ENCODE measurements around the gene CELSR2.

Gene CELSR2

GRCh38 chr1:109229531-109230127 is 19.7 kb upstream of the CELSR2 start:
- Histone ChIP-seq H3K4me3 (ENCODE audit: low read depth in 1 of 2, low read length in 2 of 2) (no peak overlapping the region), H3K4me1 (ENCODE audit: control insufficient read depth in 1 of 2, insufficient read depth in 2 of 2, low read length in 2 of 2) (no peaks in the 10 kb centered on the region), H3K27me3 (ENCODE audit: control insufficient read depth in 1 of 2, insufficient read depth in 2 of 2, low read length in 2 of 2) (no peaks in the 10 kb centered on the region), H3K27ac (ENCODE audit: low read depth, low read length) (no peak overlapping the region), H3K9me3 (ENCODE audit: control insufficient read depth in 1 of 2, low read length in 2 of 2) (no peaks in the 10 kb centered on the region), H3K36me3 (ENCODE audit: control insufficient read depth in 1 of 2, insufficient read depth in 2 of 2, low read length in 2 of 2) (peaks cover 37 to 67% of the 10 kb centered on the region in 2 donors), H3K9ac (ENCODE audit: low read depth in 1 of 2, low read length in 2 of 2) (no peak overlapping the region)

- H3K27ac ChIP-seq (ENCODE audit: low read depth, low read length): no peak overlapping the region
- no peak overlapping the region for H3K4me3 ChIP-seq (ENCODE audit: low read depth in 1 of 2, low read length in 2 of 2)
- no peaks in the 10 kb centered on the region for H3K9me3 ChIP-seq (ENCODE audit: control insufficient read depth in 1 of 2, low read length in 2 of 2)
- no peak overlapping the region for H3K9ac ChIP-seq (ENCODE audit: low read depth in 1 of 2, low read length in 2 of 2)
- H3K36me3 ChIP-seq (ENCODE audit: control insufficient read depth in 1 of 2, insufficient read depth in 2 of 2, low read length in 2 of 2): peaks cover 48 to 72% of the 10 kb centered on the region in 2 donors
- no peaks in the 10 kb centered on the region for H3K27me3 ChIP-seq (ENCODE audit: control insufficient read depth in 1 of 2, insufficient read depth in 2 of 2, low read length in 2 of 2)
- no peaks in the 10 kb centered on the region for H3K4me1 ChIP-seq (ENCODE audit: control insufficient read depth in 1 of 2, insufficient read depth in 2 of 2, low read length in 2 of 2)
These were observed 18.3 kb upstream of the CELSR2 start for GRCh38 chr1:109231066-109231465.

- Histone ChIP-seq H3K9me3 (ENCODE audit: control insufficient read depth in 1 of 2, low read length in 2 of 2) (no peaks in the 10 kb centered on the region), H3K9ac (ENCODE audit: low read depth in 1 of 2, low read length in 2 of 2) (no peak overlapping the region), H3K36me3 (ENCODE audit: control insufficient read depth in 1 of 2, insufficient read depth in 2 of 2, low read length in 2 of 2) (peaks cover 57 to 77% of the 10 kb centered on the region in 2 donors), H3K27ac (ENCODE audit: low read depth, low read length) (no peak overlapping the region), H3K4me1 (ENCODE audit: control insufficient read depth in 1 of 2, insufficient read depth in 2 of 2, low read length in 2 of 2) (no peaks in the 10 kb centered on the region), H3K27me3 (ENCODE audit: control insufficient read depth in 1 of 2, insufficient read depth in 2 of 2, low read length in 2 of 2) (no peaks in the 10 kb centered on the region), H3K4me3 (ENCODE audit: low read depth in 1 of 2, low read length in 2 of 2) (no peak overlapping the region)
These were observed 14.2 kb upstream of the CELSR2 start for GRCh38 chr1:109235137-109235536.

- Histone ChIP-seq H3K27me3 (ENCODE audit: control insufficient read depth in 1 of 2, insufficient read depth in 2 of 2, low read length in 2 of 2) (peaks cover 0 to 13% of the 10 kb centered on the region in 2 donors), H3K9ac (ENCODE audit: low read depth in 1 of 2, low read length in 2 of 2) (no peak overlapping the region), H3K27ac (ENCODE audit: low read depth, low read length) (no peak overlapping the region), H3K4me3 (ENCODE audit: low read depth in 1 of 2, low read length in 2 of 2) (no peak overlapping the region), H3K36me3 (ENCODE audit: control insufficient read depth in 1 of 2, insufficient read depth in 2 of 2, low read length in 2 of 2) (peaks cover 43 to 55% of the 10 kb centered on the region in 2 donors), H3K9me3 (ENCODE audit: control insufficient read depth in 1 of 2, low read length in 2 of 2) (no peaks in the 10 kb centered on the region), H3K4me1 (ENCODE audit: control insufficient read depth in 1 of 2, insufficient read depth in 2 of 2, low read length in 2 of 2) (peaks cover 5 to 14% of the 10 kb centered on the region in 2 donors)
These were observed 11.8 kb upstream of the CELSR2 start for GRCh38 chr1:109237512-109237911.

GRCh38 chr1:109238382-109238781 is 11.0 kb upstream of the CELSR2 start:
- Histone ChIP-seq H3K9me3 (ENCODE audit: control insufficient read depth in 1 of 2, low read length in 2 of 2) (no peaks in the 10 kb centered on the region), H3K36me3 (ENCODE audit: control insufficient read depth in 1 of 2, insufficient read depth in 2 of 2, low read length in 2 of 2) (peaks cover 41 to 51% of the 10 kb centered on the region in 2 donors), H3K4me3 (ENCODE audit: low read depth in 1 of 2, low read length in 2 of 2) (no peak overlapping the region), H3K4me1 (ENCODE audit: control insufficient read depth in 1 of 2, insufficient read depth in 2 of 2, low read length in 2 of 2) (peaks cover 5 to 14% of the 10 kb centered on the region in 2 donors), H3K9ac (ENCODE audit: low read depth in 1 of 2, low read length in 2 of 2) (no peak overlapping the region), H3K27ac (ENCODE audit: low read depth, low read length) (no peak overlapping the region), H3K27me3 (ENCODE audit: control insufficient read depth in 1 of 2, insufficient read depth in 2 of 2, low read length in 2 of 2) (peaks cover 0 to 16% of the 10 kb centered on the region in 2 donors)

- H3K4me1 ChIP-seq (ENCODE audit: control insufficient read depth in 1 of 2, insufficient read depth in 2 of 2, low read length in 2 of 2): peaks cover 5 to 14% of the 10 kb centered on the region in 2 donors
- H3K27ac ChIP-seq (ENCODE audit: low read depth, low read length): no peak overlapping the region
- H3K4me3 ChIP-seq (ENCODE audit: low read depth in 1 of 2, low read length in 2 of 2): no peak overlapping the region
- H3K9me3 ChIP-seq (ENCODE audit: control insufficient read depth in 1 of 2, low read length in 2 of 2): no peaks in the 10 kb centered on the region
- H3K9ac ChIP-seq (ENCODE audit: low read depth in 1 of 2, low read length in 2 of 2): no peak overlapping the region
- H3K36me3 ChIP-seq (ENCODE audit: control insufficient read depth in 1 of 2, insufficient read depth in 2 of 2, low read length in 2 of 2): peaks cover 41 to 51% of the 10 kb centered on the region in 2 donors
- H3K27me3 ChIP-seq (ENCODE audit: control insufficient read depth in 1 of 2, insufficient read depth in 2 of 2, low read length in 2 of 2): peaks cover 0 to 16% of the 10 kb centered on the region in 2 donors
These were observed 10.3 kb upstream of the CELSR2 start for GRCh38 chr1:109239047-109239408.

- Histone ChIP-seq H3K27ac (ENCODE audit: low read depth, low read length) (no peak overlapping the region), H3K4me3 (ENCODE audit: low read depth in 1 of 2, low read length in 2 of 2) (no peak overlapping the region), H3K36me3 (ENCODE audit: control insufficient read depth in 1 of 2, insufficient read depth in 2 of 2, low read length in 2 of 2) (peaks cover 41 to 47% of the 10 kb centered on the region in 2 donors), H3K9me3 (ENCODE audit: control insufficient read depth in 1 of 2, low read length in 2 of 2) (no peaks in the 10 kb centered on the region), H3K4me1 (ENCODE audit: control insufficient read depth in 1 of 2, insufficient read depth in 2 of 2, low read length in 2 of 2) (peaks cover 5 to 14% of the 10 kb centered on the region in 2 donors), H3K9ac (ENCODE audit: low read depth in 1 of 2, low read length in 2 of 2) (no peak overlapping the region), H3K27me3 (ENCODE audit: control insufficient read depth in 1 of 2, insufficient read depth in 2 of 2, low read length in 2 of 2) (peaks cover 0 to 16% of the 10 kb centered on the region in 2 donors)
These were observed 9.8 kb upstream of the CELSR2 start for GRCh38 chr1:109239409-109240068.

- Histone ChIP-seq H3K27me3 (ENCODE audit: control insufficient read depth in 1 of 2, insufficient read depth in 2 of 2, low read length in 2 of 2) (peaks cover 0 to 16% of the 10 kb centered on the region in 2 donors), H3K27ac (ENCODE audit: low read depth, low read length) (no peak overlapping the region), H3K4me1 (ENCODE audit: control insufficient read depth in 1 of 2, insufficient read depth in 2 of 2, low read length in 2 of 2) (peaks cover 5 to 14% of the 10 kb centered on the region in 2 donors), H3K9me3 (ENCODE audit: control insufficient read depth in 1 of 2, low read length in 2 of 2) (no peaks in the 10 kb centered on the region), H3K4me3 (ENCODE audit: low read depth in 1 of 2, low read length in 2 of 2) (no peak overlapping the region), H3K36me3 (ENCODE audit: control insufficient read depth in 1 of 2, insufficient read depth in 2 of 2, low read length in 2 of 2) (peaks cover 36 to 39% of the 10 kb centered on the region in 2 donors), H3K9ac (ENCODE audit: low read depth in 1 of 2, low read length in 2 of 2) (no peak overlapping the region)
These were observed 8.9 kb upstream of the CELSR2 start for GRCh38 chr1:109240158-109241152.

- H3K4me1 ChIP-seq (ENCODE audit: control insufficient read depth in 1 of 2, insufficient read depth in 2 of 2, low read length in 2 of 2): peaks cover 5 to 14% of the 10 kb centered on the region in 2 donors
- H3K27ac ChIP-seq (ENCODE audit: low read depth, low read length): no peak overlapping the region
- no peaks in the 10 kb centered on the region for H3K9me3 ChIP-seq (ENCODE audit: control insufficient read depth in 1 of 2, low read length in 2 of 2)
- H3K4me3 ChIP-seq (ENCODE audit: low read depth in 1 of 2, low read length in 2 of 2): no peak overlapping the region
- peaks cover 0 to 16% of the 10 kb centered on the region in 2 donors for H3K27me3 ChIP-seq (ENCODE audit: control insufficient read depth in 1 of 2, insufficient read depth in 2 of 2, low read length in 2 of 2)
- no peak overlapping the region for H3K9ac ChIP-seq (ENCODE audit: low read depth in 1 of 2, low read length in 2 of 2)
- peaks cover 27 to 30% of the 10 kb centered on the region in 2 donors for H3K36me3 ChIP-seq (ENCODE audit: control insufficient read depth in 1 of 2, insufficient read depth in 2 of 2, low read length in 2 of 2)
These were observed 8.0 kb upstream of the CELSR2 start for GRCh38 chr1:109241344-109241743.
